ENCODE data around the gene LRRC59.

DNA sequence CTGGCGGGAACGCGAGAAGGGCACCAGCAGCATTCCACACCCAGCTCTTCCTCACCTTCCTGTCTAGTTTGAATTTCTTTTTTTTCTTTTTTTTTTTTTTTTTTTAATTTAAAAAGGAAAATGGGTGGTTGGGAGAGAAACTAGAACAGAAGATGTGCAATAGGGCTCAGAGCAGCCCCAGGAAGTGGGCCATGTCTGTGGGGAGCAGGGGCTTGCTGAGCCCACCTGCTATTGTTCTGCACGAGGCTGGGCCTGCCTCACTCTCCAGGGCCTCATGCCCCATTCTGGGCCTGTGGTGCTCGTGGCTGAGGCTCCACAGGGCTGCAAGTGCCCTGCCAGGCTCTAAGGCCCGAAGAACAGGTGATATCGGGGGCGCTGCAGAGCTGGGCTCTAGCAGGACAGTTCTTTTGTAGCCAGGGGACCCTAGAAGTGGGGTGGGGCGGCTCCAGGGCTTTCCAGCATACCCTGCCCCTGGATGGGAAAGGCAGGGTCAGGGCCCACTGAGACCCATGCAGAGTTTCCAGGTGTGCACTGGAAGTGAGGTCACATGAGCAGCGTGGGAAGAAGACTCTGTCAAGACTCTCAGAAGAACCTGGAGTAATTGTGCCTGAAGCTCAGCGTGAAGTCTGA, 36.7 kb downstream of the LRRC59 start:
- TF ChIP-seq, protein P1, sequence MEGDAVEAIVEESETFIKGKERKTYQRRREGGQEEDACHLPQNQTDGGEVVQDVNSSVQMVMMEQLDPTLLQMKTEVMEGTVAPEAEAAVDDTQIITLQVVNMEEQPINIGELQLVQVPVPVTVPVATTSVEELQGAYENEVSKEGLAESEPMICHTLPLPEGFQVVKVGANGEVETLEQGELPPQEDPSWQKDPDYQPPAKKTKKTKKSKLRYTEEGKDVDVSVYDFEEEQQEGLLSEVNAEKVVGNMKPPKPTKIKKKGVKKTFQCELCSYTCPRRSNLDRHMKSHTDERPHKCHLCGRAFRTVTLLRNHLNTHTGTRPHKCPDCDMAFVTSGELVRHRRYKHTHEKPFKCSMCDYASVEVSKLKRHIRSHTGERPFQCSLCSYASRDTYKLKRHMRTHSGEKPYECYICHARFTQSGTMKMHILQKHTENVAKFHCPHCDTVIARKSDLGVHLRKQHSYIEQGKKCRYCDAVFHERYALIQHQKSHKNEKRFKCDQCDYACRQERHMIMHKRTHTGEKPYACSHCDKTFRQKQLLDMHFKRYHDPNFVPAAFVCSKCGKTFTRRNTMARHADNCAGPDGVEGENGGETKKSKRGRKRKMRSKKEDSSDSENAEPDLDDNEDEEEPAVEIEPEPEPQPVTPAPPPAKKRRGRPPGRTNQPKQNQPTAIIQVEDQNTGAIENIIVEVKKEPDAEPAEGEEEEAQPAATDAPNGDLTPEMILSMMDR (IDR thresholded peaks at IDR 0.05; ENCODE audit: low read depth, low read length, missing input control), result no peak
- TF ChIP-seq HNF4A (conservative IDR thresholded peaks at IDR 0.05) (no peak), TAF1 (conservative IDR thresholded peaks at IDR 0.05) (no peak), RAD21 (IDR thresholded peaks at IDR 0.05) (no peak), EGR1 (IDR thresholded peaks at IDR 0.05; ENCODE audit: low read depth in 2 of 2) (no peak), YY1 (IDR thresholded peaks at IDR 0.05) (no peak)
- TF ChIP-seq, protein P2, sequence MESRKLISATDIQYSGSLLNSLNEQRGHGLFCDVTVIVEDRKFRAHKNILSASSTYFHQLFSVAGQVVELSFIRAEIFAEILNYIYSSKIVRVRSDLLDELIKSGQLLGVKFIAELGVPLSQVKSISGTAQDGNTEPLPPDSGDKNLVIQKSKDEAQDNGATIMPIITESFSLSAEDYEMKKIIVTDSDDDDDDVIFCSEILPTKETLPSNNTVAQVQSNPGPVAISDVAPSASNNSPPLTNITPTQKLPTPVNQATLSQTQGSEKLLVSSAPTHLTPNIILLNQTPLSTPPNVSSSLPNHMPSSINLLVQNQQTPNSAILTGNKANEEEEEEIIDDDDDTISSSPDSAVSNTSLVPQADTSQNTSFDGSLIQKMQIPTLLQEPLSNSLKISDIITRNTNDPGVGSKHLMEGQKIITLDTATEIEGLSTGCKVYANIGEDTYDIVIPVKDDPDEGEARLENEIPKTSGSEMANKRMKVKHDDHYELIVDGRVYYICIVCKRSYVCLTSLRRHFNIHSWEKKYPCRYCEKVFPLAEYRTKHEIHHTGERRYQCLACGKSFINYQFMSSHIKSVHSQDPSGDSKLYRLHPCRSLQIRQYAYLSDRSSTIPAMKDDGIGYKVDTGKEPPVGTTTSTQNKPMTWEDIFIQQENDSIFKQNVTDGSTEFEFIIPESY (IDR thresholded peaks at IDR 0.05), result no peak

All from liver (tissue), 3 donors.